Mammary epithelial cell (primary cell): ENCODE results near the gene KIF6.
A peak's percentile ranks its signal among the peaks of the same experiment; 100 is the strongest.

ENCODE experiments used
- CTCF ChIP-seq, 2 donors: IDR thresholded peaks in 1 of 2; conservative IDR thresholded peaks in 1 of 2; 2 replicates each; pipeline ENCODE4 v1.5.1; 2011 to 2012; ENCODE audit warnings: inconsistent platforms in 2 of 2, low read length in 2 of 2, mild to moderate bottlenecking in 2 of 2, control low read depth in 1 of 2, low read depth in 1 of 2; ENCODE audit not compliant: insufficient read depth in 1 of 2; ENCODE audit errors: extremely low read depth in 1 of 2
- EZH2 ChIP-seq: IDR thresholded peaks from 2 replicates; pipeline ENCODE4 v1.6.1; 2012; ENCODE audit warnings: low read length, inconsistent platforms, borderline replicate concordance

GRCh38 chr6:39361657-39362486 lies 363.3 kb downstream of the KIF6 start:
- peak; percentile 81 to 90 for TF ChIP-seq CTCF (conservative IDR thresholded peaks at IDR 0.05 in 1 of 2, IDR thresholded peaks at IDR 0.05 in 1 of 2; ENCODE audit: extremely low read depth in 1 of 2, insufficient read depth in 1 of 2, low read depth in 1 of 2, low read length in 2 of 2)
- TF ChIP-seq EZH2: no peak
